PFSK-1 (cell line): ENCODE results near the gene BANF2.

Experiments
- FOXP2 ChIP-seq: optimal IDR thresholded peaks from 2 replicates; pipeline ENCODE3; 2011; ENCODE audit warnings: borderline replicate concordance, control low read depth, inconsistent platforms; ENCODE audit not compliant: insufficient read depth; ENCODE audit errors: extremely low read length, extremely low read depth
- POLR2AphosphoS5 ChIP-seq: IDR thresholded peaks from 2 replicates; pipeline ENCODE4 v1.6.1; 2012; ENCODE audit warnings: low read depth, mild to moderate bottlenecking, control low read depth, low read length, moderate library complexity
- SIN3A ChIP-seq: IDR thresholded peaks from 2 replicates; pipeline ENCODE4 v1.6.1; 2012; ENCODE audit warnings: mild to moderate bottlenecking, low read length, moderate library complexity, borderline replicate concordance; ENCODE audit not compliant: insufficient read depth
- TAF1 ChIP-seq: IDR thresholded peaks from 2 replicates; pipeline ENCODE4 v1.6.1; 2012; ENCODE audit warnings: low read length, control low read depth, borderline replicate concordance; ENCODE audit not compliant: insufficient read depth
- TF ChIP-seq, protein P1 (sequence below), 2 experiments: IDR thresholded peaks; 2 replicates each; pipeline versions ENCODE4 v1.6.1 to v1.8.0; 2011 to 2012; ENCODE audit warnings: low read depth in 2 of 2, low read length in 2 of 2, control low read depth in 1 of 2, inconsistent platforms in 1 of 2, mild to moderate bottlenecking in 1 of 2, moderate library complexity in 1 of 2; ENCODE audit not compliant: insufficient read depth in 1 of 2

The BANF2 gene

GRCh38 chr20:17687800-17688199 lies 12.0 kb upstream of the BANF2 start:
- no peak for TF ChIP-seq TAF1
- TF ChIP-seq FOXP2: no peak
- TF ChIP-seq, protein P1, sequence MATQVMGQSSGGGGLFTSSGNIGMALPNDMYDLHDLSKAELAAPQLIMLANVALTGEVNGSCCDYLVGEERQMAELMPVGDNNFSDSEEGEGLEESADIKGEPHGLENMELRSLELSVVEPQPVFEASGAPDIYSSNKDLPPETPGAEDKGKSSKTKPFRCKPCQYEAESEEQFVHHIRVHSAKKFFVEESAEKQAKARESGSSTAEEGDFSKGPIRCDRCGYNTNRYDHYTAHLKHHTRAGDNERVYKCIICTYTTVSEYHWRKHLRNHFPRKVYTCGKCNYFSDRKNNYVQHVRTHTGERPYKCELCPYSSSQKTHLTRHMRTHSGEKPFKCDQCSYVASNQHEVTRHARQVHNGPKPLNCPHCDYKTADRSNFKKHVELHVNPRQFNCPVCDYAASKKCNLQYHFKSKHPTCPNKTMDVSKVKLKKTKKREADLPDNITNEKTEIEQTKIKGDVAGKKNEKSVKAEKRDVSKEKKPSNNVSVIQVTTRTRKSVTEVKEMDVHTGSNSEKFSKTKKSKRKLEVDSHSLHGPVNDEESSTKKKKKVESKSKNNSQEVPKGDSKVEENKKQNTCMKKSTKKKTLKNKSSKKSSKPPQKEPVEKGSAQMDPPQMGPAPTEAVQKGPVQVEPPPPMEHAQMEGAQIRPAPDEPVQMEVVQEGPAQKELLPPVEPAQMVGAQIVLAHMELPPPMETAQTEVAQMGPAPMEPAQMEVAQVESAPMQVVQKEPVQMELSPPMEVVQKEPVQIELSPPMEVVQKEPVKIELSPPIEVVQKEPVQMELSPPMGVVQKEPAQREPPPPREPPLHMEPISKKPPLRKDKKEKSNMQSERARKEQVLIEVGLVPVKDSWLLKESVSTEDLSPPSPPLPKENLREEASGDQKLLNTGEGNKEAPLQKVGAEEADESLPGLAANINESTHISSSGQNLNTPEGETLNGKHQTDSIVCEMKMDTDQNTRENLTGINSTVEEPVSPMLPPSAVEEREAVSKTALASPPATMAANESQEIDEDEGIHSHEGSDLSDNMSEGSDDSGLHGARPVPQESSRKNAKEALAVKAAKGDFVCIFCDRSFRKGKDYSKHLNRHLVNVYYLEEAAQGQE (IDR thresholded peaks at IDR 0.05; ENCODE audit: insufficient read depth in 1 of 2, low read depth in 2 of 2, low read length in 2 of 2): no peak
- TF ChIP-seq POLR2AphosphoS5: no peak
- TF ChIP-seq SIN3A: no peak

GRCh38 chr20:17688965-17689364 lies 10.8 kb upstream of the BANF2 start:
- TF ChIP-seq TAF1: no peak
- TF ChIP-seq POLR2AphosphoS5: no peak
- TF ChIP-seq SIN3A: no peak
- TF ChIP-seq, protein P1 (IDR thresholded peaks at IDR 0.05; ENCODE audit: insufficient read depth in 1 of 2, low read depth in 2 of 2, low read length in 2 of 2): no peak
- no peak for TF ChIP-seq FOXP2

- TF ChIP-seq FOXP2 (no peak), SIN3A (no peak), TAF1 (no peak), POLR2AphosphoS5 (no peak)
- TF ChIP-seq, protein P1 (IDR thresholded peaks at IDR 0.05; ENCODE audit: insufficient read depth in 1 of 2, low read depth in 2 of 2, low read length in 2 of 2): no peak
Observed at GRCh38 chr20:17690144-17690543, 9.6 kb upstream of the BANF2 start.

GRCh38 chr20:17691758-17692157 lies 8.0 kb upstream of the BANF2 start:
- TF ChIP-seq, protein P1 (IDR thresholded peaks at IDR 0.05; ENCODE audit: insufficient read depth in 1 of 2, low read depth in 2 of 2, low read length in 2 of 2): no peak
- TF ChIP-seq FOXP2 (no peak), SIN3A (no peak), TAF1 (no peak), POLR2AphosphoS5 (no peak)
